NCI-H2107 treated with DMSO at 0.1 percent for 48 hours (cell line): Measurements from ENCODE around the gene SRBD1.

Experiments used
- DNase-seq: peaks from one replicate; lab custom pipeline; 2025; ENCODE audit not compliant: unreplicated experiment; lab: John Stamatoyannopoulos, UW

SRBD1 gene

GRCh38 chr2:45611020-45611859 is at the start of gene SRBD1:
TSS of gene SRBD1 (minus strand) at chr2:45611267. CDS start at chr2:45605441, 5,826 bp downstream.
- peak; percentile 87 for DNase-seq

GRCh38 chr2:45654250-45654649 is 43.2 kb upstream of the SRBD1 start:
- DNase-seq = no peak

- DNase-seq = no peak
Observed at GRCh38 chr2:45653122-45653913, 42.3 kb upstream of the SRBD1 start.

GRCh38 chr2:45652090-45653031 is 41.3 kb upstream of the SRBD1 start:
- no peak for DNase-seq

GRCh38 chr2:45651415-45652089 is 40.5 kb upstream of the SRBD1 start, which contains the start of gene PRKCE:
TSS of gene PRKCE (plus strand) at chr2:45651675.
- no peak for DNase-seq

GRCh38 chr2:45650851-45651414 is 39.9 kb upstream of the SRBD1 start:
- DNase-seq = peak; percentile 82

GRCh38 chr2:45649858-45650811 is 39.1 kb upstream of the SRBD1 start:
- peak; percentile 32 for DNase-seq

- DNase-seq = peak; percentile 45
Observed at GRCh38 chr2:45649462-45649857, 38.4 kb upstream of the SRBD1 start.

- no peak for DNase-seq
Observed at GRCh38 chr2:45648636-45649035, 37.6 kb upstream of the SRBD1 start.

GRCh38 chr2:45647986-45648520 is 37.0 kb upstream of the SRBD1 start:
- DNase-seq = no peak

GRCh38 chr2:45647356-45647755 is 36.3 kb upstream of the SRBD1 start:
- DNase-seq = no peak

- DNase-seq = no peak
Observed at GRCh38 chr2:45646289-45646688, 35.2 kb upstream of the SRBD1 start.

GRCh38 chr2:45643543-45644542 is 32.8 kb upstream of the SRBD1 start:
- DNase-seq = peak; percentile 22

- no peak for DNase-seq
Observed at GRCh38 chr2:45643095-45643494, 32.0 kb upstream of the SRBD1 start.

- DNase-seq = no peak
Observed at GRCh38 chr2:45640576-45640975, 29.5 kb upstream of the SRBD1 start.

GRCh38 chr2:45637440-45637839 is 26.4 kb upstream of the SRBD1 start:
- no peak for DNase-seq

- no peak for DNase-seq
Observed at GRCh38 chr2:45636008-45636407, 24.9 kb upstream of the SRBD1 start.
